ENCODE measurements around the gene AXL.

The AXL gene

GRCh38 chr19:41309180-41310032 is 90.4 kb downstream of the AXL start:
- DNase-seq, result no peak

- DNase-seq, result peak; percentile 67 to 91
These were observed 91.2 kb downstream of the AXL start, which contains the start of gene CCDC97 for GRCh38 chr19:41310033-41310831. TSS of gene CCDC97 (plus strand) at chr19:41310172. CDS start at chr19:41310311, 139 bp downstream.

- DNase-seq, result no peak
These were observed 92.0 kb downstream of the AXL start for GRCh38 chr19:41311072-41311471.

All from NCI-H1930 (cell line).